HG03565 (cell line): Measurements from ENCODE around the gene SERPINE1.

Experiments used
- ATAC-seq: cut with Tn5 transposase; IDR thresholded peaks from one replicate; pipeline ENCODE4 v1.9.1; 2021; ENCODE audit warnings: mild to moderate bottlenecking, moderate library complexity; ENCODE audit not compliant: unreplicated experiment

Gene SERPINE1

GRCh38 chr7:101151908-101152651 is 25.2 kb downstream of the SERPINE1 start:
- no peak for ATAC-seq

- ATAC-seq, result peak; percentile 72
Measured at GRCh38 chr7:101153969-101154692, 27.2 kb downstream of the SERPINE1 start, which contains the start of gene AP1S1. Gene AP1S1, plus strand, starts transcription at chr7:101154476. Its CDS starts 39 bp downstream, at chr7:101154515.

- no peak for ATAC-seq
Measured at GRCh38 chr7:101154693-101155102, 27.8 kb downstream of the SERPINE1 start.

DNA sequence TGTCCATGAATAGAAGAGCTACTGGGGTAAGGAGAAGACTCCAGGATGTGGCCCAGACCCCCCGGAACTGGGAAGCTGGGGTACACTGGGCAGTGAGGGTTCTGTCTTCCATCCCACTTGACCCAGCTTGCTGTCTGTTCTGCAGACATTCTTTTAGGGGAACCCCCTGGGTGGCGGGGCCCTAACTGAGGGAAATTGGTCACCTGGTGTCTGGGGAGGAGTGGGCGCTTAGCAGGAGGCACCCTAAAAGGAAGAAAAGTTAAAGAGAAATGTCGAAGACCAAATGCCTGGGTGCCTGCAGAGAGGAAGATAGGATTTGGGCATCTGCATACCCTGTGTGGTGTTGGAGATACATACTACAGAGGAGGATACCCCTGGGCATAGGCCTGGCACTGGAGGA is 28.4 kb downstream of the SERPINE1 start:
- no peak for ATAC-seq

DNA sequence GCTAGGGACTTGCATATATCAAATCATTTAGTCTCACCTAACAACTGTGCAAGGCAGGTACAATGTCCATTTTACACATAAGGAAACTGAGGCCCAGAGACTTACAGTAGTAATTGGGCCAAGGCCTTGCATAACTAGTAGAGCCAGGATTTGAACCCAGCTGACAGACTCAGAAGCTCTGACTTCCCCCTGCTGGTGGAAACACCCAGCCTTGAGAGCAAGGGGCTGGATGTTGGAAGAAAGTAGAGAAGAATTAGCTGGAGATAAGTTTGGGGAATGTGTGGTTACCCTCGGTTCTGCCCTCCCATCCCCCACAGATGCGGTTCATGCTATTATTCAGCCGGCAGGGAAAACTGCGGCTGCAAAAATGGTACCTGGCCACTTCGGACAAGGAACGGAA is 29.4 kb downstream of the SERPINE1 start:
- no peak for ATAC-seq

DNA sequence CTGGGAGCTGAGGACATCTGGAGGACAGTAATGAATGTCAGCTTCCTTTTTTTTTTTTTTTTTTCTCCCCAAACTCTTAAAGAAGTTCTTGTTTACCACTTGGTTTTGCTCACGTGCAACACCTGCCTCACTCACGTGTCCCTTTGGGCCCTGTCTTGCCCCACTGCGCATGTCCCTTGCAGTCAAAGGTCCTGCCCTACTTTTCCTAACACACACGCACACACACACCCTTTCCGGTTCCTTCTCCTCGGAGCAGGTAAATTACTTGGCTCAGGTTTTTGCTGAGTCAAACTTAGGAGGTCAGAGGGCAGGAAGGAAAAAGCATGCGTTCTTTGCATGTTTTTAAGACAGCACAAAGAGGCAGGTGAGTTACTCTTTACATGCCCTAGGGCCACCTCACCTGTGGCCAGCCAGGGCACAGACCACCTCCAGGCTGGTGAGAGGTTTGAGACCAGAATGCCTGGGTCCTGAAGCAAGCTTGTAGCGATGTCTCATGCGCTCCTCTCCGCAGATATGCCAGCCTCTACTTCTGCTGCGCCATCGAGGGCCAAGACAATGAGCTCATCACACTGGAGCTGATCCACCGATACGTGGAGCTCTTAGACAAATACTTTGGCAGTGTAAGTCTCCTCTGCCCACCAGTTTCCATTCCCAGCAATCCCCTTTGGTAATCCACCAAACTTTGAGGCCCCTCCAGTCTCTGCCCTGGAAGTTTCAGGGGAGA is 30.1 kb downstream of the SERPINE1 start:
- no peak for ATAC-seq

DNA sequence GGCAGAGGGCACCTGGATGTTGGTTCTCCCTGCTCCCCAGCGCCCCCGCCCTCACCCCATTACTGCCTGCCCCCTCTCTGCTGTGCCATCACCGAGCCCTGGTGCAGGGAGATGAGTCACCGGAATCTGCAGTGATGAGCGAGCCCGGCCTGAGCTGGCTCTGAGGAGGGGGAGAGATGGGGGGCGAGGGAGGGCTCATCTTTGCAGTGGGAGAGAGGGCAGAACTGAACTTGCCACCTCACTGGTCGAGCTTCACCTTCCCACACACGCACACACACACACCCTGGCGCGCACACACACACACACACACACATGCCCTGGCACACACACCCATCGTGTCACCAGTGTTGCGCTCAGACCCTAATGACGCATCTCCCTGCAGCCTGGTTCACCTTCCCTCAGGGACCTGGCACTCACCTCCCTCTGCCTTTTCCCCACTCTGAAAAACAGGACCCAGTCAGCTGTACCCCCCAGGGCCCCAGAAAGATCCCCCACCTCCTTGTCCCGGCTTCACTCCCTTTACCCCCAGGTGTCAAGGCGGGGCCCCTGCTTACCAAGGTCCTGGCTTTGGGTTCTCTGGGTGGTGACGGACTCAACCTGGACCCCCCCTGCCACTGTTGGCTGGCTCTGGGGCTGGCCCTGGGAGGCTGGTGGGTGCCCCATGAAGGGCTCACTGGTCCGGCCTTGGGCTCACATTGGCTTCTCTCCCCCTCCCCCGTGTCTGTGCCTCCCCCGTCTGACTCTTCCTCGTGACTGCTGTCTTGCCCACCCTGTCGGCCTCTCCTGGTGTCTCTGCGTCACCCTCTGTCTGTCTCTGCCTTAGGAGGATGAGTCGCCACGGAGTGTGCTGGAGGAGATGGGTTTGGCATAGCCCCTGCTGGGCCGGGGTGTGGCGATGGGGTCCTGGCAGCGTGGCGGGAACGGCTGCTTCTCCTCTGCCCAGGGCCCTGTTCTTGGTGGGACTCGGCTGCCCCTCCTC is 33.1 kb downstream of the SERPINE1 start:
- no peak for ATAC-seq

- no peak for ATAC-seq
Measured at GRCh38 chr7:101160910-101161309, 34.0 kb downstream of the SERPINE1 start.

DNA sequence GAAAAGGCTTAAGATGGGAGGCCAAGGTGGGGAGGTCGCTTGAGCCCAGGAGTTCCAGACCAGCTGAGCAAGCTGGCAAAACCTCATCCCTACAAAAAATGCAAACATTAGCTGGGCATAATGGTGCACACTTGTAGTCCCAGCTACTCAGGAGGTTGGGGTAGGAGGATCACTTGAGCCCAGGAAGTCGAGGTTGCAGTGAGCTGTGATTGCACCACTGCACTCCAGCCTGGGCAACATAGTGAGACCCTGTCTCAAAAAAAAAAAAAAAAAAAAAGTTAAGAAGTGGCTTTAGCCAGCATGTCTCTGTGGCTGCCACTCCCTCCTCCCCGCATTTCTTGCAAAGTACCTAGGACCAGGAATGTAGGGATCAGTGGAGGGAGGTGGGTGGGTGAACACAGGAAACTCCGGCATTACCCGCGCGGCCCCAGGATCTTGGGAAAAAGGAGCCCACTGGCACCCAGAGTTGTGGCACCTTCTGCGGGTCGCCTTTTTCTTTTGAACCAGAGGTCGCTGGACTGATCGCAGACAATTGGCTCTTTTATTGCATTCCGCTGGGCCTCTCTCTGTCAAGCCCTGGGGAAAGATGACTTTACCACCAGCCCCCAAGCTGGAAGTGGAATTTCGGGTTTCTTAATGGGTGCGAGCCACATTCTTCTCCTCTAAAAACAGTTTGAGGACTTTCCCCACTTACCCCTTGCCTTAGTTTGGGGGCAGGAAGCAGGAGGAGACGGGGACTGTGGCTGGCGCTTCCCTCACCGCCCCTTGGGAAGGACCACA is 35.0 kb downstream of the SERPINE1 start:
- ATAC-seq, result no peak

DNA sequence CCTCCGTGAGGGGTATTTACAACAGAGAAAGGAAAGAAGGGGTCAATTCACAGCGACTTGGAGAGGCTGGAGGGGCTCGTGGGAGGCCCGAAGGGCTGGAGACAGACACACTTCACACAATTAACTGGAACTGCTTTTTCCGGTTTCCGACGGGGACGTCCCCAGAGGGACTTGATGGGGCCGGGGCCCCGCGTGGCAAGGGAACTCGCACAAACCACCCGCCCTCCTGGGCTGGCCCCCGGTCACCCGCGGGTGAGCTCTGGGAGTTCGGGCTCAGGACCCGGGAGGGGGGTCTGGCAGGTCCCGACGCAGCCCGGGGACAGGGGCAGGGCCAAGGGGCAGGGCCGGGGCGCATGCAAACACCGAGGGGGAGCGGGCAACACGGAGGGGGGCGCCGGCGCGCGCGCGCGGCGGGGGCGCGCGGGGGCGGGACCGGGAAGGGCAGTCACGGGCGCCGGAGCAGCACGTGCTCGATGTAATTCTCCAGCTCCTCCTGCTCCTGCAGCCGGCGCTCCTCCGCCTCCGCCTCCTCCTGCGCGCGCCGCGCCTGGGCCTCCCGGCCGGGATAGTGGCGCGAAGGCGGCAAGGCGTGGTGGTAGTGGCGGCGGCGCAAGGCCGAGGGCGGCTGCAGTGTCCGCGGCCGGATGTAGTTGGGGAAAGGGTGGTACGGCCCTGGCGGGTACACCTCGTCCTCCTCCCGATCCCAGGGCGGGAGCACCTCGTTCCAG is 35.8 kb downstream of the SERPINE1 start:
- no peak for ATAC-seq

GRCh38 chr7:101163279-101164070 is 36.6 kb downstream of the SERPINE1 start:
- no peak for ATAC-seq

DNA sequence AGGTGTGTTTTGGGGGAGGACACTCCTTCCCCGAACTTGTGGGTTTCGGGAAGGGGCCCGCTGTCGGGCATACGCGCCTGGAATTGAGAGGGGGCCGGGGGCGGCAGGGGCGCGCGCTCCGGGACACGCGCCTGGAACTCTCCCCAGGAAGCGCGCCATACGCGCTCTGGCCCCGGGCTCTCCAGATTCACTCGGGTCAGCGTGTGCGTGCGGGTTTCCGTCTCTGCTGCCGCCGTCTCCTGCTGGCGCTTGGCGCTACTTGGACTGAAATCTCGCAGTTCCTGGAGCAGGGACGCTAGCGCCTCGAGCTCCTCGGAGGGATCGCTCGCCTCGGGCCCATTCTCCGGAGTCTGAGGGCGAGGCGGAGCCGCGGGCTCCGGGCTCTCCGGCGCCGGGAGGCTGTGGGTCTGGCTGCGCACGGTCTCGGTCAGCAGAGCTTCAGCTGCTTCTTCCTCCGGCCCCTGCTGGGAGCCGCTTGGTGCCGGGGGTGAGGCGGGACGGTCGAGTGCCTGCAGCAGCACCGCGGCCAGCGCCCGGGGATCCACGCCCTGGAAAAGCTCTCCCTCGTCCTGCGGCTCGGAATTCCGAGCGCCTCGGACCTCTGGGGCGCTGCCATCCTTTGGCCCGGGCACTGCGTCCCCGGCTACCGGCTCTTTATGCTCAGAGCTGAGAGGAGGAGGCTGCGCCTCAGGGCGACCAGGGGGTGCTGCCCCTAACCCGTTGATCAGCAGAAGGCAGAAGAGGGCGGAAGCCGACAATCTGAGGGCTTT is 37.4 kb downstream of the SERPINE1 start:
- ATAC-seq, result no peak

DNA sequence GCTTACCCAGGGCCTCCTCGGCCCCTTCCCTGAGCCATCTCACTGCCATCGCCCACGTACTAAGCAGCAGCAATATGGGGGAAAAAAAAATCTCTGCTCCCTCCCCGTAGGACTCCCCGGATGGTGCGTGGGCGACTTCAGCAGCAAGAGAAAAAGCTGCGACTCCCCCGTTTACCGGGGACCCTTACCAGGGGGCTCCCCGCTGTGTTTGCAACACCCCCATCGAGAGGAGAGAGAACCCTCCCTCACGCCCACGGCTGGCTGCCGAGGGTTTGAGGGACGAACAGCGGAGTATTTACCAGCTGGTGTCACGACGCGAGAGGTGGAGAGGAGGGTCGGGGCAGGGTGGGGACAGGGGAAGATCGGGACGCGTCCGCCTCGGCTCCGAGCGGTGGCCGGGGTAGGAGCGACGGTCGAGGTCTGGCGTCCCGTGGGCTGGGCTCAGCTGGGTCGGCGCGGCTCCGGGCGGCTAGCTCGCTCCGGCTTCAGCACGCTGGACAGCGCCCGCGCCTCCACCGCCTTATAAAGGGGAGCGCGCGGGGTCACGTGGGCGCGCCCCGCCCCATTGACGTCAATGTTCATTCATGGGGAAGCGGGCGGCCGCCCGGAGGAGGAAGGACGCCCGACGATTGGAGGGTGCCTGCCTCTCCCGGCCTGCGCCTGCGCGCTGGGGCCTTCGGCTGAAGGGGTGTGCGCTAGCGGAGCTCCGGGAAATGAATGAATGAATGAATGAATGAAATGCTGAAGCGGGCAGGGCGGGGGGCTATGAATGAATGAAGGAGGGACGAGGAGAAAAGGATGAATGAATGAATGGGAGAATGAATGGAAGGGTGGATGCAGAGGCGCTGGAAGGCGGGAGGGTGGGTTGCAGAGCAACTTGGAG is 38.4 kb downstream of the SERPINE1 start, which contains the start of gene VGF:
TSS of gene VGF (minus strand) at position 495 of the 883 bp plus-strand sequence. CDS start 726 bp downstream, outside the sequence.
- peak; percentile 76 for ATAC-seq

DNA sequence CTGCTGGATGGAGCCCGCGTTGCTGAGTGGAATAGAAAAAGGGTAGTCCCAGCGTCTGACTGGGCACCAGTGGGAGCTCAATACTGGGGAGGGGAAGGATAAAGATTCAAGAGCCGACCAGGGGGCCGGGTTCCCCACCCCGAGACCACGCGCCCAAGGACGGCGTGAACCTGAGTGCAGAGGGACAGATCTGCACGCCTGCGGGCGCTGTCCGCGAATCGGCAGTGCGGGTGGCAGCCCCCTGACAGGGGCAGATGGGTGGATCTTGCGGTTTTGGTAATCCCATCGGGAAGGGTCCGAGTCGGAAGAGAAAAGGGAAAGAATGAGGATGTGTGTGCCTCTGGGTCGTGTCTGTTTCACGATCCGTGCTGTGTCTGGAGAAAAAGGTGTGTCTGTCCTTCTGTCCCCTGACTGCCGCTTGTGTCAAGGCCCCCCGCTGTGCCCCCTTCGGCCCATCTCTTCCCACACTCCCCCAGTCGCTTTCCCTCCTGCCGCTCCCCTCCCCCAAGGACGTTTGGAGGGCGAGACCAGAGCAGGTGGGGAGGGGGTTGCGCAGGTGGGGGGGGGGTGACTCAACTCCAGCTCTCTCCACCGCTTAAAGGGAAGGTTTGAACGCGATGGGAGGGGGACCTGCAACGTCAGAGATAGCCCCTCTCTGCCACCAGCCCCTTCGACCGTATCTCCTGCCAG is 39.2 kb downstream of the SERPINE1 start:
- no peak for ATAC-seq

DNA sequence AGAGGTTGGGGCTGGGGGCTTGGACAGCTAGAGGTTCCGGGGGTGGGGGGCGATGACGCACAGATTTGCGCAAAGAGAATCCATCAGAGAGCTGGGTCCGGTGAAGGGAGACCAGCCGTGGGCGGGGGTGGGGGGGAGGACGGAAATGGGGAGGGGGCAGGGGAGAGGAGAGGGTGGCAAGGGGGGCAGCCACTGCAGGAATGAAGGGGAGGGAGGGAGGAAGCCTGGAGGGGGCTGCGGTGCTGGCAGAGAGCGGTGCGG is 39.7 kb downstream of the SERPINE1 start:
- no peak for ATAC-seq
